ENCODE measurements around the gene ARAP2. TPM values are rescaled to one million over a fixed set of nuclear protein-coding genes. Genes with fewer than 3 reads are reported as not detected.
A peak's percentile ranks its signal among the peaks of the same experiment; 100 is the strongest.

ARAP2 gene
- total RNA-seq, 1 experiment from 2014 or later: 12.5 TPM

DNA sequence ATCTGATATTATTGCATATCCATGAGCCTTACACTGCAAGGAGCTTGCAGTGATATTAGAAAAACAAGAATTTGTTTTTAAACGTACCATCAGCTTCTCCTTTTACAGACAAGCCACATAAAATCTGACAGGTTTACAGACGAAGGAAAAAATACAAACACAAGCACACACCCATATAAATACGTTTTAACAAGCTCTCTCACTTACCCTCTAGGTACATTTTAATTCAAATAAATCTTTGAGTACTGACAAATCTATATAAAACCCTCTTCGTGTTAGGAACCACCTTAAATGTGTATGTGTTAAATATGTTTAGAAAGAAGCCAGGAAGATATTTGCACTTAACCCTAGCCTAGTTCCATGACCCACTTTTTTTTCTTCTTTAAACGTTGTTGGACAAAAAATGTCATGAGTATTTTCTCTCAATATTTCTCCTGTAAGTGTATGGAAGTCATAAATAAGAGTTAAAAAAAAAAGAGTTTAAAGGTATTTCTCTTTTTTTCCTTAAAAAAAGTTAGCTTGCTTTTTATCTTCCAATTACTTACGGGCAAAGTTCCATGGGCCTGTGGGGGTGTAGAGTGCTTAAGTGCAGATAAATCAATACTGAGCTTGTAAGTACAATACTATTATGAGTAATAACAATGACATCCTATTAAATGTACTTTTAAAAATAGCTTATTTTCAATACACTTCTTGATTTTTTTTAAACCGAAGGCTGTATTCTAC, 1.5 kb downstream of the ARAP2 start:
- Histone ChIP-seq H3K79me2 (ENCODE audit: low read length) (peaks cover 37% of the 10 kb centered on the region), H3K4me3 (ENCODE audit: low read length) (peak overlapping the region; percentile 80), H4K20me1 (ENCODE audit: low read length) (0 out of 2 replicates have a peak, but pooled peaks cover 6% of the 10 kb centered on the region), H3K27me3 (ENCODE audit: low read length) (no peaks in the 10 kb centered on the region), H3K4me1 (ENCODE audit: insufficient read depth, low read length) (peaks cover 22% of the 10 kb centered on the region), H3K36me3 (ENCODE audit: low read depth, low read length) (no peaks in the 10 kb centered on the region), H3K4me2 (ENCODE audit: low read length) (peak overlapping the region; percentile 94), H3K9me3 (ENCODE audit: low read length) (no peaks in the 10 kb centered on the region), H3K9ac (ENCODE audit: low read length) (peak overlapping the region; percentile 78; the same call in 1 of the 2 replicates), H3K27ac (ENCODE audit: low read length) (no peak overlapping the region), H2AFZ (ENCODE audit: low read length) (no peak overlapping the region), H3F3A (ENCODE audit: low read length, unreplicated experiment) (no peaks in the 10 kb centered on the region), H3K9me2 (replicated peaks; ENCODE audit: low read length) (no peaks in the 10 kb centered on the region)
- ChIA-PET POLR2A (ENCODE audit: unreplicated experiment) (interaction anchor here (0.5 to 0.6 kb wide), 2 partner anchors 17 to 27 kb away, joined by 3 to 9 read pairs; no protein-coding TSS in a partner anchor), CTCF (no interaction called here)
- ATAC-seq: no peak
- intact Hi-C loops (cut with micrococcal nuclease): loop anchor here (2.0 to 5.0 kb wide), 2 partner anchors 38 to 160 kb away; partner anchors contain the start of gene DTHD1
- BruUV-seq (replicated peaks): no TSS peak
- TF ChIP-seq EZH2phosphoT487 (IDR thresholded peaks at IDR 0.05; ENCODE audit: borderline replicate concordance, low read length) (no peak), EZH2 (IDR thresholded peaks at IDR 0.05; ENCODE audit: low read length, unreplicated experiment) (no peak)
- TF ChIP-seq, protein P1, sequence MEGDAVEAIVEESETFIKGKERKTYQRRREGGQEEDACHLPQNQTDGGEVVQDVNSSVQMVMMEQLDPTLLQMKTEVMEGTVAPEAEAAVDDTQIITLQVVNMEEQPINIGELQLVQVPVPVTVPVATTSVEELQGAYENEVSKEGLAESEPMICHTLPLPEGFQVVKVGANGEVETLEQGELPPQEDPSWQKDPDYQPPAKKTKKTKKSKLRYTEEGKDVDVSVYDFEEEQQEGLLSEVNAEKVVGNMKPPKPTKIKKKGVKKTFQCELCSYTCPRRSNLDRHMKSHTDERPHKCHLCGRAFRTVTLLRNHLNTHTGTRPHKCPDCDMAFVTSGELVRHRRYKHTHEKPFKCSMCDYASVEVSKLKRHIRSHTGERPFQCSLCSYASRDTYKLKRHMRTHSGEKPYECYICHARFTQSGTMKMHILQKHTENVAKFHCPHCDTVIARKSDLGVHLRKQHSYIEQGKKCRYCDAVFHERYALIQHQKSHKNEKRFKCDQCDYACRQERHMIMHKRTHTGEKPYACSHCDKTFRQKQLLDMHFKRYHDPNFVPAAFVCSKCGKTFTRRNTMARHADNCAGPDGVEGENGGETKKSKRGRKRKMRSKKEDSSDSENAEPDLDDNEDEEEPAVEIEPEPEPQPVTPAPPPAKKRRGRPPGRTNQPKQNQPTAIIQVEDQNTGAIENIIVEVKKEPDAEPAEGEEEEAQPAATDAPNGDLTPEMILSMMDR (conservative IDR thresholded peaks at IDR 0.05; ENCODE audit: low read depth, low read length): no peak
- peak; percentile 33 for DNase-seq

DNA sequence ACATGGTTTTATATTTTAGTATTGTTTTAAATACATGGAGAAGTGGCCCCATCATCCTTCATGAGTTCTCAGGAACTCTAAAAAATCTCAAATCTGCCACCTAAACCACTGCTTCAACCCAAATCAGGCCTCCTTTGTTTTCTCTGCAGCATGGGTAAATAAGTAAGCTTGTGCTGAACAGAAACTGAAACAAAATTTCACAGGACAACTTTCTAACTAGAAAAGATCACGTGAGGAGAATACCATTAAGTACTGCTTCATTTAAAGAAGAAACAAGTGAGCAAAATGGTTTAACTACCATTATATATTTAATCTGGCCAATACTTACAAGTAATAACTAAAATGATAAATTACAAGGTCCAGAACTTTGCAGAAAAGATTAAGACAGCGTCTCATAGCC, 2.5 kb downstream of the ARAP2 start:
- Histone ChIP-seq H3K9me2 (replicated peaks; ENCODE audit: low read length) (no peaks in the 10 kb centered on the region), H4K20me1 (ENCODE audit: low read length) (0 out of 2 replicates have a peak, but pooled peaks cover 6% of the 10 kb centered on the region), H3K4me2 (ENCODE audit: low read length) (peak overlapping the region; percentile 94), H3K79me2 (ENCODE audit: low read length) (peaks cover 37% of the 10 kb centered on the region), H3K9ac (ENCODE audit: low read length) (no peak overlapping the region), H3K4me1 (ENCODE audit: insufficient read depth, low read length) (peaks cover 22% of the 10 kb centered on the region), H3F3A (ENCODE audit: low read length, unreplicated experiment) (no peaks in the 10 kb centered on the region), H3K9me3 (ENCODE audit: low read length) (no peaks in the 10 kb centered on the region), H3K4me3 (ENCODE audit: low read length) (peak overlapping the region; percentile 80), H3K27ac (ENCODE audit: low read length) (no peak overlapping the region), H2AFZ (ENCODE audit: low read length) (no peak overlapping the region), H3K36me3 (ENCODE audit: low read depth, low read length) (no peaks in the 10 kb centered on the region), H3K27me3 (ENCODE audit: low read length) (no peaks in the 10 kb centered on the region)
- ATAC-seq: no peak
- intact Hi-C loops (cut with micrococcal nuclease): loop anchor here (2.0 to 5.0 kb wide), 2 partner anchors 39 to 161 kb away; partner anchors contain the start of gene DTHD1
- ChIA-PET CTCF (no interaction called here), POLR2A (ENCODE audit: unreplicated experiment) (no interaction called here)
- no peak for DNase-seq
- BruUV-seq (replicated peaks): no TSS peak
- TF ChIP-seq EZH2 (IDR thresholded peaks at IDR 0.05; ENCODE audit: low read length, unreplicated experiment): no peak

DNA sequence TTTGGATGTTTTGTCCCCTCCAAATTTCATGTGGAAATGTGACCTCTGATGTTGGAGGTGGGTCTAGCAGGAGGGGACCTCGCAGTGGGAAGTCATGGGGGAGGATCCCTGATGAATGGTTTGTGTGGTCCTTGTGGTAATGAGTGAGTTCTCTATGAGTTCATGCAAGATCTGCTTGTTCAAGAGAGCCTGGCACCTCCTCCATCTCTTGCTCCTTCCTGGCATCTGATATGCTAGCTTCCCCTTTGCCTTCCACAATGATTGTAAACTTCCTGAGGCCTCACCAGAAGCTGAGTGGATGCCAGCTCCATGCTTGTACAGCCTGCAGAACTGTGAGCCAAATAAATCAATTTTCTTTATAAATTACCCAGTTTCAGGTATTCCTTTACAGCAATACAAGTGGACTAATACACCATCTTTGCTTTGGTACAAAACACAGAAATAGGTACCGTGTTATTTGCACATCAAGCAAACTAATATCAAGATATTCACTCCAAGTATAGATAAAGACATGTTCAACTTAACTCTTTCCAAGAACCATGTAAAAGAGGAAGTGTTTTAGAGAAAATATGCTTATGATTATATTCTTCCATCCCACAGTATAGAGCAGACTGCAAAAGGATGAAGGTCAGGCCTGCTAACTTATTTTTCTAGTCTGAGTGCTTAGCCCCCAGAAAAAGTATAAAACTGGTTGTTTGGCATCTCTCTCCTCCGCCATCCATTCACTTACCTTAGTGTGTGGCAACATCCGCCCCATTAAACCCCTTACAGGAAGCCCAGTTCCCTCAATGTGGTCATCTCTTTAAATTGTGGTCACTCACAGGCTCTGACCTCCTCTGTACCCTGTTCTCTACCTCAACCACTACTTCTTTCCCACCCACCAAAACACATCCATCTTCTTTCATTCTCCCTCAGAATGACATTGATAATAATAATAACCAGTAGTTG, 6.7 kb downstream of the ARAP2 start:
- Histone ChIP-seq H3K9me2 (replicated peaks; ENCODE audit: low read length) (no peaks in the 10 kb centered on the region), H3K4me2 (ENCODE audit: low read length) (no peak overlapping the region), H3K79me2 (ENCODE audit: low read length) (peaks cover 47% of the 10 kb centered on the region), H3K9me3 (ENCODE audit: low read length) (no peaks in the 10 kb centered on the region), H3K27ac (ENCODE audit: low read length) (no peak overlapping the region), H3K9ac (ENCODE audit: low read length) (no peak overlapping the region), H3K4me3 (ENCODE audit: low read length) (no peak overlapping the region), H3K27me3 (ENCODE audit: low read length) (no peaks in the 10 kb centered on the region), H3K36me3 (ENCODE audit: low read depth, low read length) (no peaks in the 10 kb centered on the region), H4K20me1 (ENCODE audit: low read length) (0 out of 2 replicates have a peak, but pooled peaks cover 3% of the 10 kb centered on the region), H3F3A (ENCODE audit: low read length, unreplicated experiment) (no peaks in the 10 kb centered on the region), H3K4me1 (ENCODE audit: insufficient read depth, low read length) (peaks cover 11% of the 10 kb centered on the region), H2AFZ (ENCODE audit: low read length) (no peak overlapping the region)
- ATAC-seq: no peak
- intact Hi-C loops (cut with micrococcal nuclease): no loop called here
- no TSS peak for BruUV-seq (replicated peaks)
- no peak for DNase-seq
- POLR2A ChIA-PET (ENCODE audit: unreplicated experiment): no interaction called here
- TF ChIP-seq EZH2phosphoT487 (IDR thresholded peaks at IDR 0.05; ENCODE audit: borderline replicate concordance, low read length): no peak
- TF ChIP-seq, protein P1 (conservative IDR thresholded peaks at IDR 0.05; ENCODE audit: low read depth, low read length): no peak
- no peak for TF ChIP-seq EZH2 (IDR thresholded peaks at IDR 0.05; ENCODE audit: low read length, unreplicated experiment)
- CTCF ChIA-PET: no interaction called here

All from PC-3 (cell line).